CD4-positive, alpha-beta memory T cell (primary cell): ENCODE data around the gene HTRA1. TPM values are rescaled to one million over a fixed set of nuclear protein-coding genes. Genes with fewer than 3 reads are reported as not detected.

Source experiments
- CTCF ChIA-PET: fragments of 350-600 bp; sonication (Branson Sonifier 250); formaldehyde crosslinking; loops from one replicate; lab custom pipeline; 2021; ENCODE audit warnings: inconsistent platforms; ENCODE audit not compliant: partially characterized antibody; lab: Charles Lee
- POLR2A ChIA-PET: fragments of 350-600 bp; sonication (Branson Sonifier 250); formaldehyde crosslinking; loops from one replicate; lab custom pipeline; 2021; ENCODE audit not compliant: partially characterized antibody; lab: Charles Lee
- DNase-seq, 5 donors: peaks; one replicate each; pipeline versions ENCODE4 v3.0.0 to v3.0.0-alpha.2; 2020 to 2022; ENCODE audit warnings: mixed read lengths in 1 of 5
- H3K27ac ChIP-seq: one replicate; pipeline ENCODE4 v1.7.0; 2013; ENCODE audit warnings: low read depth, low read length
- H3K27me3 ChIP-seq: 2 replicates; pipeline ENCODE4 v1.7.0; 2013; ENCODE audit warnings: mild to moderate bottlenecking, low read length, moderate library complexity; ENCODE audit not compliant: insufficient read depth
- H3K36me3 ChIP-seq: 2 replicates; pipeline ENCODE4 v1.7.0; 2013; ENCODE audit warnings: mild to moderate bottlenecking, low read length, moderate library complexity; ENCODE audit not compliant: insufficient read depth
- H3K4me1 ChIP-seq: 2 replicates; pipeline ENCODE4 v1.7.0; 2013; ENCODE audit warnings: mild to moderate bottlenecking, low read length, moderate library complexity; ENCODE audit not compliant: insufficient read depth
- H3K4me3 ChIP-seq, 2 donors: one replicate each; pipeline ENCODE4 v1.7.0; 2013; ENCODE audit warnings: low read length in 2 of 2, mild to moderate bottlenecking in 1 of 2
- H3K9me3 ChIP-seq, 2 donors: one replicate each; pipeline ENCODE4 v1.7.0; 2013; ENCODE audit warnings: low read length in 2 of 2, control low read depth in 1 of 2; ENCODE audit not compliant: control insufficient read depth in 1 of 2
- H3K27ac Mint-ChIP-seq, 7 donors: one replicate each; pipeline ENCODE4 v1.8.0; 2020 to 2021; ENCODE audit warnings: mixed read lengths in 7 of 7, mild to moderate bottlenecking in 6 of 7, inconsistent platforms in 3 of 7, moderate library complexity in 3 of 7
- H3K27me3 Mint-ChIP-seq, 2 donors: one replicate each; pipeline ENCODE4 v1.8.0; 2020 to 2021; ENCODE audit warnings: mixed read lengths in 2 of 2
- H3K36me3 Mint-ChIP-seq, 2 donors: one replicate each; pipeline ENCODE4 v1.8.0; 2020 to 2021; ENCODE audit warnings: mixed read lengths in 2 of 2, inconsistent platforms in 1 of 2, mild to moderate bottlenecking in 1 of 2
- H3K4me1 Mint-ChIP-seq, 4 donors: one replicate each; pipeline ENCODE4 v1.8.0; 2020 to 2021; ENCODE audit warnings: mixed read lengths in 4 of 4, mild to moderate bottlenecking in 1 of 4
- H3K4me3 Mint-ChIP-seq, 8 donors: one replicate each; pipeline ENCODE4 v1.8.0; 2020 to 2021; ENCODE audit warnings: mixed read lengths in 8 of 8, mild to moderate bottlenecking in 7 of 8, moderate library complexity in 6 of 8, inconsistent platforms in 3 of 8
- H3K9me3 Mint-ChIP-seq, 8 donors: one replicate each; pipeline ENCODE4 v1.8.0; 2020 to 2021; ENCODE audit warnings: mixed read lengths in 8 of 8, mild to moderate bottlenecking in 5 of 8, inconsistent platforms in 3 of 8, moderate library complexity in 1 of 8
- intact Hi-C: fragments of 100-400 bp; cut with micrococcal nuclease; formaldehyde crosslinking; loops from one replicate; pipeline ENCODE4 v1.15.1; 2023
- polyA plus RNA-seq, 2 donors: library from polyadenylated mRNA; unstranded; fragments of 300-500 nt; fragmentation: Illumina TruSeq; gene quantifications; one replicate each; pipeline ENCODE4 v1.2.3, GENCODE V29; 2021
- total RNA-seq, 2 experiments: library from RNA; stranded (reverse); gene quantifications; one replicate each; pipeline ENCODE4 v1.2.3, GENCODE V29; 2021

Gene HTRA1
- total and polyA plus RNA-seq, 4 experiments from 2014 or later, result 0.17 to 0.21 TPM; not detected in 2

DNA sequence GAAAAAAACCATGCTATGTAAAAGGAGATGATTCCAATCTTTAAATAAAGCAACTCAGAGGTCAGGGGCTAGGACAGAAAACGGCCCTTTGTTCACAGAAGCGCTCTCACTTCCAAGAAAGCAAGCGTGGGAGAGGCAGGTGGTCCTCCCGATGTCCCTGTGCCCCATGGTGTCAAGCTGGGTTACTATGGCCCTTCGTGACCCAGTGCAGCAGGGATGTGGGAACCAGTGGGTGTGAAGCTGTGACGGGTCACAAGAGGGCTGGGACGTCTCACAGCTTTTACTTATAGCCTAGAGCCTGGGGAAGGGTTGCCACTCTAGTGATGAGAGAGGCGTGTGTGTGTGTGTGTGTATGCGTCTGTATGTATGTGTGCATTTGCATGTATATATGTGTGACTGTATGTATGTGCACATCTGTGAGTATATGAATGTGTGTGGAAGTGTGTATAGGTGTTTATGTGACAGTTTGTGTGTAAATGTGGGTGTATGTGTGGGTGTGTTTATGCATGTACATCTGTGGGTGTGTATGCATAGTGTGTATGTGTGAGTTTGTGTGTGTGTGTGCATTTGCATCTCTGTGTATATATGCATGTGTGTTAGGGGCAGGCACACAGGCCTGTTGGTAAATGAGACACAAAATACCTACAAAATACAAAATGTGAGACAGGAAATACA is 25.2 kb downstream of the HTRA1 start:
- POLR2A ChIA-PET, result interaction anchor here (1.0 to 1.3 kb wide), 2 partner anchors 28 to 30 kb away, joined by 4 to 5 read pairs; no protein-coding TSS in a partner anchor
- Mint-ChIP-seq H3K9me3 (peaks cover 0 to 5% (median 2%) of the 10 kb centered on the region in 8 donors), H3K36me3 (no peaks in the 10 kb centered on the region), H3K27ac (no peak overlapping the region), H3K4me1 (peaks cover 6 to 15% (median 11%) of the 10 kb centered on the region in 4 donors), H3K4me3 (no peak overlapping the region), H3K27me3 (peaks cover 0 to 3% of the 10 kb centered on the region in 2 donors)
- no peaks in the 10 kb centered on the region for H3K9me3 ChIP-seq
- H3K4me3 ChIP-seq, result no peak overlapping the region
- no peaks in the 10 kb centered on the region for H3K27me3 ChIP-seq
- intact Hi-C loops, result no loop called here
- no peak overlapping the region for H3K27ac ChIP-seq
- no peak for DNase-seq
- CTCF ChIA-PET, result interaction anchor here (1.2 kb wide), 1 partner anchor 144 kb away, joined by 3 read pairs; no protein-coding TSS in a partner anchor
- peaks cover 14% of the 10 kb centered on the region for H3K4me1 ChIP-seq
- H3K36me3 ChIP-seq, result no peaks in the 10 kb centered on the region

DNA sequence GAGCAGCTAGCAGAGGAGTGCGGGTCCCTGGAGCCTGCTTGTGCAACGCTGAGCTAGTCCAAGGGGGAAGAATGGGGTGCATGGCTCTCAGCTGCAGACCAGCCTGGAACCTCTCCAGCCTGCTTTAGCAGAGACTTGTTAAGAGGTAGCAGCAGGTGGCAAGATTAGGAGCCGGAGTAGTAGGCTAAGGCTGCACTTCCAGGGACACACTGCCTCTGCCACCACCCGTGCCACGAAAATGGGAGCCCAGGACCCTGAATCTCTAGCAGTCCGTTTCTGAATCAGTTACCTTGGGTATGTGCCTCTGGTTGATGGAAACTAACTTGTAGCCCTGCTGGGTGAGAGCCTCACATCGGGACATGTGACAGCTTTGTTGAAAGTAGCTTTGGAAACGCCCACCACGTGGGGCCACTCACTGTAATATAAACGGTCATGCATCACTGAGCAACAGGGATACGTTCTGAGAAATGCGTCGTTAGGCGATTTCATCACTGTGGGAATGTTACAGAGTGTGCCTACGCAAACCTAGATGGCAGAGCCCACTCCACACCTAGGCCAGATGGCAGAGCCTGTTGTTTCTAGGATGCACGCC is 25.9 kb downstream of the HTRA1 start:
- Histone ChIP-seq H3K4me1 (peaks cover 21% of the 10 kb centered on the region), H3K36me3 (no peaks in the 10 kb centered on the region), H3K27ac (no peak overlapping the region), H3K9me3 (no peaks in the 10 kb centered on the region), H3K4me3 (no peak overlapping the region), H3K27me3 (no peaks in the 10 kb centered on the region)
- POLR2A ChIA-PET, result interaction anchor here (1.0 to 1.3 kb wide), 2 partner anchors 27 to 29 kb away, joined by 4 to 5 read pairs; no protein-coding TSS in a partner anchor
- intact Hi-C loops, result no loop called here
- no peaks in the 10 kb centered on the region for H3K36me3 Mint-ChIP-seq
- peaks cover 0 to 1% (median 0%) of the 10 kb centered on the region in 8 donors for H3K9me3 Mint-ChIP-seq
- CTCF ChIA-PET, result interaction anchor here (1.2 kb wide), 1 partner anchor 144 kb away, joined by 3 read pairs; no protein-coding TSS in a partner anchor
- no peak overlapping the region for H3K4me3 Mint-ChIP-seq
- peaks cover 9 to 20% (median 16%) of the 10 kb centered on the region in 4 donors for H3K4me1 Mint-ChIP-seq
- no peak overlapping the region for H3K27ac Mint-ChIP-seq
- H3K27me3 Mint-ChIP-seq, result no peaks in the 10 kb centered on the region
- DNase-seq, result no peak

DNA sequence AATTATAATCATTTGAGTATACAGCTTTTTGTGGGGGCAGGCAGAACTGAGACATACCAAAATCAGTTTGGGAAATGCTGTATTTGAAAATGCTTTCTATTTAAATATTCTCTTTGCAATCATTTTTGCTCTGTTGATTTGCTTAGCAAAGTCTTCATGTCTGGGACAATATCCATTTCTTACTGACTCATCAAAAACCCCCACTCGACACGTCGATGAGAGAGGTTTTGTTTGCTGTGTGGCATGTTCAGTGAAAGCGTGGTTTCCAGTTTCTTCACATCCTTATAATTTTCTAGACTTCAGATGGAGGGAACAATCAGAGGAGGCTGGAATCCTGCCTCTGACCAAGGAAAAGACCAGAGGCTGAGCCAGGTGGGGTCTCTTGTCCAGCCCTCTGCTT is 28.9 kb downstream of the HTRA1 start:
- H3K27ac ChIP-seq, result no peak overlapping the region

DNA sequence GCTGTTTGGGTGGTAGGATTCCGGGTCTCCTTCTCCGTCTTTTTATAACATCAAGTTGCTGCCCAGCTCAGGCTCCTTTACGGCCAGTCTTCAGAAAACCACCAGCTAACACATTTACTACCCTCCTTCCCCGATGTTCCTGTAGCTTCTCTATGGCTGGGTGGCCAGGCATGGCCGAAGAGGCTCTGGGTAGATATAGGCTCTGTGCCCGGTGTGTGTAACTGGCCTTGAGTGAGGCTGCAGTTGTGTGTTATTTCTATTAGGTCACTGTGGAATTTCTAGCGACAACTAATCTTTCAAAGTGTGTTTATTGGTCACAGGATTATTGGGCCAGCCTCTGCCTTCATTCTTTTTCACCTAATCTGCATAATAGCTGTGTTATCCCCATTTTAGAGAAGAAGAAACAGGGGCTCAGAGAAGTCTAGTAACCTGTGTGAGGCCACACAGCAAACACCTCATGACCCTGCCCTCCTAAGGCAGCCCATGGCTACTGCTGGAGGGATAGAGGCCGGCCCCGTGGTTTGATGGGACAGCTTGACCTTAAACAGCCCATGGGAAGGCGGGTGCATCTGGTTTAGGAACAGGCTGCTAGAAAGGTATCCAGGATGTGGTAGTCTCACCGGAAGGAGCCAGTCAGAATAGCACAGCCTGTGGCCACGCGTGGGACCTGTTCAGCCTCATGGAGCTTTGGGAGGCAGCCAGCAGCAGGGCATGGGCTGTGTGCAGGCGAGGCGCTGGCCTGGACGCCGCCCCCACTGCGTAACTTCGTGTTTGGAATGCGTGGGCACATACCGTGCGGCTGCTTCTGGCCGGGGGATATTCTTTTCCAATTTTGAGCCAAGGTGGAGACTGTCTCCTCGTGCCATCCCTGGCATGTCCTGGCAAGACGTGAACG is 29.7 kb downstream of the HTRA1 start:
- intact Hi-C loops, result no loop called here
- H3K9me3 ChIP-seq, result no peaks in the 10 kb centered on the region
- Mint-ChIP-seq H3K27ac (peak overlapping the region in 1 of 7 donors; percentile 37), H3K27me3 (no peaks in the 10 kb centered on the region), H3K4me3 (peak overlapping the region in 7 of 8 donors; percentile 4 to 65 (median 56)), H3K4me1 (peaks cover 16 to 39% (median 30%) of the 10 kb centered on the region in 4 donors), H3K9me3 (no peaks in the 10 kb centered on the region), H3K36me3 (peaks cover 0 to 2% of the 10 kb centered on the region in 2 donors)
- DNase-seq, result peak; percentile 27 to 64 (median 31)
- POLR2A ChIA-PET, result interaction anchor here (0.6 to 2.6 kb wide), 4 partner anchors 25 to 207 kb away, joined by 3 to 12 read pairs (median 6); partner anchors contain the start of gene PLEKHA1
- H3K27me3 ChIP-seq, result no peaks in the 10 kb centered on the region
- no peak overlapping the region for H3K4me3 ChIP-seq
- H3K4me1 ChIP-seq, result peaks cover 32% of the 10 kb centered on the region
- H3K27ac ChIP-seq, result no peak overlapping the region
- no peaks in the 10 kb centered on the region for H3K36me3 ChIP-seq
- CTCF ChIA-PET, result interaction anchor here (0.7 to 1.9 kb wide), 8 partner anchors 8 to 192 kb away, joined by 3 to 7 read pairs (median 3); no protein-coding TSS in a partner anchor

More for the DNA sequence above, 28.9 kb downstream of the HTRA1 start:
- Mint-ChIP-seq H3K4me3 (no peak overlapping the region), H3K27ac (no peak overlapping the region), H3K36me3 (no peaks in the 10 kb centered on the region), H3K27me3 (no peaks in the 10 kb centered on the region), H3K4me1 (peaks cover 10 to 32% (median 24%) of the 10 kb centered on the region in 4 donors), H3K9me3 (no peaks in the 10 kb centered on the region)
- POLR2A ChIA-PET, result interaction anchor here (1.3 to 2.6 kb wide), 3 partner anchors 26 to 116 kb away, joined by 4 to 12 read pairs (median 7); partner anchors contain the start of gene PLEKHA1
- no peaks in the 10 kb centered on the region for H3K27me3 ChIP-seq
- H3K4me3 ChIP-seq, result no peak overlapping the region
- intact Hi-C loops, result no loop called here
- H3K4me1 ChIP-seq, result peaks cover 24% of the 10 kb centered on the region
- no peaks in the 10 kb centered on the region for H3K9me3 ChIP-seq
- DNase-seq, result no peak
- H3K36me3 ChIP-seq, result no peaks in the 10 kb centered on the region
- CTCF ChIA-PET, result interaction anchor here (1.5 to 1.9 kb wide), 2 partner anchors 75 to 78 kb away, joined by 3 to 7 read pairs; no protein-coding TSS in a partner anchor

DNA sequence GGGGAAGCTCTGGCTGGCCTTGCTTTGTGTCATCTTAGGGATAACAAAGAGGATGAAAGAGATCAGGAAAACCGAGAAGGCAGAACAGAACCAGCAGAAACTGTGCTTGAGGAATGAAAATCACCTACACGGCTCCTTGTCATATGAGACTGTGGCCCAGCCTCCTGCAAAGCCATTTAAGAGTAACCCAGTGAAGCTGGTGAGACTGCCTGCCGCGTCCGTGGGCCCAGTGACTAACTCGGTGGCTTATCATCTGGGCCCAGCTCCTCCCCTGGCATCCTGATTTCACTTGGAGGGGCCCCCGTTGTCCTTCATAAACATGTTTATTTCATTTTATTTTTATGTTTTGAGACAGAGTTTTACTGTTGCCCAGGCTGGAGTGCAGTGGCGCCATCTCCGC is 30.7 kb downstream of the HTRA1 start:
- POLR2A ChIA-PET, result interaction anchor here (2.3 to 2.6 kb wide), 2 partner anchors 24 to 59 kb away, joined by 7 to 12 read pairs; no protein-coding TSS in a partner anchor
- intact Hi-C loops, result no loop called here

DNA sequence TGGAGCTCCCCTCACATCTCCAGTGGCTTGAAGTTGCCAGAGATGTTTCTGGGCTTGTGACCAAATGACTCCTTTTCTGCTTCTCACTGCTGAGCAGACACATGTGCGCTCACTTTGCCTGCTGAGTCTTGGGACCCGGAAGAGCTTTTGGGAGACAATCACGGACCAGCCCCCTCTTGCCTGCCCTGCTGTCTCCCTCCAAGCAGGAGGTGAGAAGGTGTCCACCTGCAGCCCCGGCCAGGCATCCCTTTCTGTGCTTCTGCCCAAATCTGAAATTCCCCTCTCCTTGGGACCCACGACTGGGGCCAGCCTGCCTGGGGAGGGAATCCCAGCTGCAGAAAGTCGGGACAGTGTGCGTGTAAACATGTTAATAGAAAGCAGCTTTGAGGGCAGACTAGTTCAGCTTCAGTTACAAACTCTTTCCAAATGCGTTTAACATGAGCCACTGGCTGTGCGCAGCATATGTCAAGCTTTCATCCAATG is 31.7 kb downstream of the HTRA1 start:
- H3K4me3 ChIP-seq, result no peak overlapping the region
- Mint-ChIP-seq H3K36me3 (peaks cover 0 to 2% of the 10 kb centered on the region in 2 donors), H3K4me3 (no peak overlapping the region), H3K27ac (peak overlapping the region in 2 of 7 donors; percentile 49 to 60), H3K9me3 (no peaks in the 10 kb centered on the region), H3K27me3 (no peaks in the 10 kb centered on the region), H3K4me1 (peaks cover 23 to 51% (median 38%) of the 10 kb centered on the region in 4 donors)
- intact Hi-C loops, result no loop called here
- no peak overlapping the region for H3K27ac ChIP-seq
- H3K4me1 ChIP-seq, result peaks cover 41% of the 10 kb centered on the region
- no peaks in the 10 kb centered on the region for H3K36me3 ChIP-seq
- no peak for DNase-seq
- no peaks in the 10 kb centered on the region for H3K27me3 ChIP-seq
- no peaks in the 10 kb centered on the region for H3K9me3 ChIP-seq
- ChIA-PET CTCF (interaction anchor here (0.7 to 1.9 kb wide), 2 partner anchors 56 to 73 kb away, joined by 3 to 8 read pairs; no protein-coding TSS in a partner anchor), POLR2A (no interaction called here)

More for the DNA sequence above, 30.7 kb downstream of the HTRA1 start:
- H3K4me1 Mint-ChIP-seq, result peaks cover 23 to 49% (median 38%) of the 10 kb centered on the region in 4 donors
- CTCF ChIA-PET, result interaction anchor here (0.8 to 1.6 kb wide), 3 partner anchors 56 to 193 kb away, joined by 3 to 6 read pairs (median 3); no protein-coding TSS in a partner anchor
- H3K36me3 Mint-ChIP-seq, result peaks cover 0 to 2% of the 10 kb centered on the region in 2 donors
- Histone ChIP-seq H3K9me3 (no peaks in the 10 kb centered on the region), H3K36me3 (no peaks in the 10 kb centered on the region), H3K27ac (no peak overlapping the region), H3K4me1 (peaks cover 41% of the 10 kb centered on the region), H3K4me3 (no peak overlapping the region), H3K27me3 (no peaks in the 10 kb centered on the region)
- peak overlapping the region in 1 of 7 donors; percentile 25 for H3K27ac Mint-ChIP-seq
- H3K27me3 Mint-ChIP-seq, result no peaks in the 10 kb centered on the region
- no peaks in the 10 kb centered on the region for H3K9me3 Mint-ChIP-seq
- no peak for DNase-seq
- H3K4me3 Mint-ChIP-seq, result peak overlapping the region in 2 of 8 donors; percentile 25 to 56
